ENCODE measurements around the gene TSR3.

The TSR3 gene

DNA sequence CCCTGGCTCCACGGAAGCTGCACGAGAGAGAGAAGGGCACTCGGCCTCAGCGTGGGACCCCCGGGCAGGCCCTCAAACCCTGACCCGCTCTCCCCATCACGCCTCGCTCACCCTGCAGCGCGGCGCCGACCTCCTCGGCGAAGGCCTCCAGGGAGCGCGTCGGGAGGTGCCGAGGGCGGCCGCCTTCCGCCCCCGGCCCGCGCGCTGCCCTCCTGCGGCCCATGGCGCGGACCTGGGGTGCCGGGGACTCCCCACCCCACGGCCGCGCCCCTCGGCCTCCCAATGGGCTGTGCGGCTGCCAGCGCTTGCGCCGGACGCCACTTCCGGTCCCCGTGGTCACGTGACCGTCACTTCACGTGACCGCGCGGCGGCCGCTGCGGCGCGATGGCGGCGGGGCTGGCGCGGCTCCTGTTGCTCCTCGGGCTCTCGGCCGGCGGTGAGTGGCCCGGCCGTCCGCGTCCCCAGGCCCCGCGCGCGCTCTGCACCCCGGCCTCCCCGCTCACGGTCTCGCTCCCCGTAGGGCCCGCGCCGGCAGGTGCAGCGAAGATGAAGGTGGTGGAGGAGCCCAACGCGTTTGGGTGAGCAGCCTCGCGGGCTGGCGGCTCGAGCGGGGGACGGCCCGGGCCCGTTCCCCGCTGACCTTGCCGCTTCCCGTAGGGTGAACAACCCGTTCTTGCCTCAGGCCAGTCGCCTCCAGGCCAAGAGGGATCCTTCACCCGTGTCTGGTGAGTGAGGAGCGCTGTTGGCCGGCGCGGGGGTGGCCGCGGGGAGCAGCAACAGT, at the start of gene TSR3, which contains the start of gene GNPTG:
Gene TSR3, minus strand, starts transcription at position 297 of the 781 bp plus-strand sequence. Its CDS starts 74 bp downstream, at position 223.
Gene GNPTG, plus strand, starts transcription at position 350 of the 781 bp plus-strand sequence. Its CDS starts 35 bp downstream, at position 385.
- H3K9me3 ChIP-seq, result no peaks in the 10 kb centered on the region
- in situ Hi-C loops (cut with MboI; ENCODE audit: low sequenced_read_pairs), result no loop called here
- H3K4me3 ChIP-seq, result peak within 1 kb of the TSS; percentile 64
- peaks cover 14% of the 10 kb centered on the region for H3K36me3 ChIP-seq (replicated peaks)
- peak; percentile 49 to 83 for DNase-seq (ENCODE audit: low spot score in 2 of 2)
- H3K27me3 ChIP-seq (ENCODE audit: low read depth), result no peaks in the 10 kb centered on the region
- peaks cover 4% of the 10 kb centered on the region; the same call in 1 of the 2 replicates for H3K4me1 ChIP-seq

DNA sequence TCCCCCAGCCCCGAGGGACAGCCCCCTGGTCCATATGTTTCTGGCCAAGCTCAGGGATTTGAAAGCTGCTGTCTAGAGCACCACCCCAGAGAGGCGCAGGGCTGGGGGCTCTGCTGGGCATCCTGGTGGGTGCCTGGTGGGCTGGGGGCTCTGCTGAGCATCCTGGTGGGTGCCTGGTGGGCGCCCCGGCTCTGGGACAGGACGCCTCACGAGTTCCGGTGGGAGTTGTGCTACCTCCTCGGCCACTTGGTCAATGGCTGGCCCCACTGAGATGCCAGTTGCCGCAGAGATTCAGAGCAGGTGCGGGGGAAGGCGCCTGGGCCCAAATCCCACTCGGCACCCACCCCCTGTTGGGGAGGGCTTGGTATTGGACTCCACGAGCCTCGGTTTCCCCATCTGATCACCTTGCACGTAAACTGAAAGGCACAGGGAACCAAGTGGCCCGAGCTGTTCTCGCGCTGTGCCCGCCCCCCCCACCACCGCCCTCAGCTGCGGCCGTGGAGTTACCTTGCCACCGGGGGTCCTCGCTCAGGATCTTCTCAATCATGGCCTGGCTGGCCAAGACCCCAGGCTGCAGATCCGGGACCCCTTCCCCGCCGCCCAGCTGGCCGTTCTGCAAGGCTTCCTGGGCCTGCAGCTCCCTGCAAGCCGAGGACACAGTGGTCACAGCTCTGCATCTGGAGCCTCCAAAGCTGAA, 49.5 kb upstream of the TSR3 start:
- Histone ChIP-seq H3K4me3 (no peak overlapping the region), H3K9me3 (no peaks in the 10 kb centered on the region), H3K4me1 (no peaks in the 10 kb centered on the region), H3K27me3 (ENCODE audit: low read depth) (no peaks in the 10 kb centered on the region), H3K36me3 (replicated peaks) (no peaks in the 10 kb centered on the region; the same call in 1 of the 2 replicates)
- DNase-seq (ENCODE audit: low spot score in 2 of 2), result no peak
- in situ Hi-C loops (cut with MboI; ENCODE audit: low sequenced_read_pairs), result no loop called here

DNA sequence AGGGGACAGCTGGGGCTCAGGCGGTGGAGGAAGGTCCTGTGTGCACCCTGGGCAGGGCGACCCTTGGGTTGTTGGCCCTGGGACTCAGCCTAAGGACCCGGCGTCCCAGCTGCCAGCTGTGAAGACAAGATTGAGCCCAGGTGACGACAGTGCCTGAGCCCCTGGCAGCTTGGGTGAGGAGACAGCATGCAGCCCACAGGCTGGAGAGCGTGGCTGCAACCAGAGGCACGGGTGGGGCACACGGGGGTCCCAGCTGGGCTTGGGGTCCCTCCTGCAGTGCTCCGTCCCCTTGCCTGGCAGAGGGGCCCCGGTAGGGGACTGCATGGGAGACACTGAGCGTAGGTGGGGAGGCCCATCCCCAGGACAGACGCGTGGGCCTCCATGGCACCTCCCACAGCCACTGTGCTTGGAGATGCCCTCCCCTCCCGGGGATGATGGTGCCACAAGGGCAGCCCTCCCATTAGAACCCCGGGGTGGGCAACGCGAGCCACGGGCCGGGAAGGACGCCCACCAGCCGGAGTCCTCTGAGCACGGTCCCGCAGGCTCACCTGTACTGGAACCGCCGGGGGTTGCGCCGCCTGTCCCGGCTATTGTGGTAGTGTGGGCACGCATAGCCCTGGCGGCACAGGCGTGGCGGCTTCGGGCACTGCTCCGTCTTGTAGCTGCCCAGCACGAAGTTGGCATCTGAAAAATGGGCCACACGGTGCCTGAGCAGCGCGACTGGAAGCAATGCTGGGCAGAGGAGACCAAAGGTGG, 47.3 kb upstream of the TSR3 start:
- no peaks in the 10 kb centered on the region; the same call in 1 of the 2 replicates for H3K36me3 ChIP-seq (replicated peaks)
- no peak for DNase-seq (ENCODE audit: low spot score in 2 of 2)
- H3K4me3 ChIP-seq, result no peak overlapping the region
- H3K4me1 ChIP-seq, result no peaks in the 10 kb centered on the region
- H3K27me3 ChIP-seq (ENCODE audit: low read depth), result no peaks in the 10 kb centered on the region
- no peaks in the 10 kb centered on the region for H3K9me3 ChIP-seq
- in situ Hi-C loops (cut with MboI; ENCODE audit: low sequenced_read_pairs), result no loop called here

DNA sequence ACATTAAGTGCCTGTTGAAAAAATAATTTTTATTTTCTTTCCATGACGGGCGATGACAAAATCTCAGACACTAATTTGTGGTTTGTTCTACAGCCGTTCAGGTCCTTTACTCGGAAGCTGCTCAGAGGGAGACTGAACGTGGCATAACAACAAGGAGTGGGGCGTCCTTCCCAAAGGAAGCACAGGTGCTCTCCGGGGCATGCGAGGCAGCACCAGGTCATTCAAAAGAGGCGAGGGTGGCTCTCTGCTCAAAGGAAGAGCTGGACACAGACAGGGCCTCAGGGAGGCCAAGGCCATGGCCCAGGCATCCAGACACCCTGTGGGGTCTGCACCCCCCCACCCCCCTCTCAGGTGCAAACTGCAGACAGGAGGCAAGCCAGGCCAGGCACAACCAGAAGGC, 46.7 kb upstream of the TSR3 start:
- Histone ChIP-seq H3K4me3 (no peak overlapping the region), H3K36me3 (replicated peaks) (no peaks in the 10 kb centered on the region; the same call in 1 of the 2 replicates), H3K9me3 (no peaks in the 10 kb centered on the region), H3K27me3 (ENCODE audit: low read depth) (no peaks in the 10 kb centered on the region), H3K4me1 (no peaks in the 10 kb centered on the region)
- in situ Hi-C loops (cut with MboI; ENCODE audit: low sequenced_read_pairs), result no loop called here
- no peak for DNase-seq (ENCODE audit: low spot score in 2 of 2)

DNA sequence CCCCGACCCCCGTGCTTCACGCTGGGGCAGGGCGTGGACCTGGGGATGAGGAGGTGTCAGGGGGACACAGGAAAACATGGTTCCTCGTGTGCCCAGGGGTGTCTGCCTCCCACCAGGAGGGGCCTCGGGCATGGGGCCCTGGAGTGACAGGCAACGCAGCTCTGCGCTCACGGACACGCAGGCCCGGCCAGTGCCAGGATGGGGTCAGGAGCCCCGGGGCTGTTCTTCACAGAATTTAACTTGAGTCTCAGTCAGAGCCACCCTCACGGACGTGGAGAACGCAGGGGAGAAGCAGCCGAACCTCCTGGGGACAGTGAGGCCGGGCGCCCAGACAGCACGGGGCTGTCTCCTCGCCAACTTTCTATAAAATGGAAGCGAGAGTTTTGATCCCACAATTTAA, 46.1 kb upstream of the TSR3 start:
- DNase-seq (ENCODE audit: low spot score in 2 of 2), result no peak
- no peak overlapping the region for H3K4me3 ChIP-seq
- in situ Hi-C loops (cut with MboI; ENCODE audit: low sequenced_read_pairs), result no loop called here

DNA sequence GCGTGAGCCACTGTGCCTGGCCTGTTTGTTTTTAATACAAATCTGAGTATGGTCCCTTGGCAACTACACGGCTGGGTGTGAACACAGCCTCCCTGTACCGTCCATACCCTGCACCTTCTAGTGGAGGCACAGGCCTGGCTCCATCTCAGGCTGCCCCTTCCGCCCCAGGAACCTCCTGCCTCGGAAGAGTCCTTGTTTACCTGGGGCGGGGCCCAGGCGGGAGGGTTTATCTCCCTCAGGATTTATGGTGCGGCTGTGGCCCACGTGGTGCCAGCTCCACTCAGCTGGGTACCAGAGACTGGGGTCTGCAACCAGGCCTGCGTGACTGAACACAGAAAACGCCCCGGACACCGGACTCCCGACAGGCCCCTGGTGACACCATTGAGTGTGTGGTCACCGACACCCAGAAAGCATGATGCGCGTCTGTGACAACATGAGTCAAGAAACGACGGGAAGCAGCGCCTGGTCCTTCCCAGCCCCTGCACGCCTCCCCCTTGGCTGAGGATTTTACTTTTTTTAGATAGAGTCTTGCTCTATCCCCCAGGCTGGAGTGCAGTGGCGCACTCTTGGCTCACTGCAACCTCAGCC, 43.9 kb upstream of the TSR3 start:
- Histone ChIP-seq H3K4me1 (no peaks in the 10 kb centered on the region), H3K9me3 (no peaks in the 10 kb centered on the region), H3K4me3 (no peak overlapping the region), H3K27me3 (ENCODE audit: low read depth) (no peaks in the 10 kb centered on the region), H3K36me3 (replicated peaks) (no peaks in the 10 kb centered on the region)
- in situ Hi-C loops (cut with MboI; ENCODE audit: low sequenced_read_pairs), result no loop called here
- no peak for DNase-seq (ENCODE audit: low spot score in 2 of 2)

More for the DNA sequence above, 46.1 kb upstream of the TSR3 start:
- H3K27me3 ChIP-seq (ENCODE audit: low read depth), result no peaks in the 10 kb centered on the region
- no peaks in the 10 kb centered on the region for H3K4me1 ChIP-seq
- H3K9me3 ChIP-seq, result no peaks in the 10 kb centered on the region
- no peaks in the 10 kb centered on the region; the same call in 1 of the 2 replicates for H3K36me3 ChIP-seq (replicated peaks)

DNA sequence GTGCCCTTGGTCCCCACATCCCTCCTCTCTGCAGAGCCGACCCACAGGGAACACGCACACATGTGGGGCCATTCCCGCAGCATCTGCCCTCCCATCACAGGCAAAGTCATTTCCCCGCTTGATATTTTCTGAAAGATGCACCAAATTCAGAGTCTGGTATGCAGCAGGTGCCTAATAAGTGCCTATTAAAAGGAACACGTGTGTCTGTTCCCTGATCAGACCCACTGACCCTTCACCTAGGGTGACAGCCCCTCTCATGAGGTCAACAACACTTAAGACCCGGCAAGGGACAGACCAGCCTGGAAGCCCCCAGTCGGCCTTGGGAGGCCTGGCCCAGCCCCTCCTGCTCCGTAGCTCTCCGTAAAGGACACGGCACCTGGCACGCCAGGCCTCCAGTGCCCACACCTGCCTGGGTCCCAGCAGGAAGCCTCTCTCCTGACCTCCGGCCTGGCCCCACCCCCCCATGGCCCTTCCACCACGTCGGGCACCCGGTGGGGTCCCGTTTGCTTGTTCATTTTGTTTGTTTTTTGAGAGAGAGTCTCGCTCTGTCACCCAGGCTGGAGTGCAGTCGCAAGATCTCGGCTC, 42.8 kb upstream of the TSR3 start:
- Histone ChIP-seq H3K36me3 (replicated peaks) (no peaks in the 10 kb centered on the region), H3K27me3 (ENCODE audit: low read depth) (no peaks in the 10 kb centered on the region), H3K4me3 (no peak overlapping the region), H3K4me1 (no peaks in the 10 kb centered on the region), H3K9me3 (no peaks in the 10 kb centered on the region)
- DNase-seq (ENCODE audit: low spot score in 2 of 2), result no peak
- in situ Hi-C loops (cut with MboI; ENCODE audit: low sequenced_read_pairs), result no loop called here

DNA sequence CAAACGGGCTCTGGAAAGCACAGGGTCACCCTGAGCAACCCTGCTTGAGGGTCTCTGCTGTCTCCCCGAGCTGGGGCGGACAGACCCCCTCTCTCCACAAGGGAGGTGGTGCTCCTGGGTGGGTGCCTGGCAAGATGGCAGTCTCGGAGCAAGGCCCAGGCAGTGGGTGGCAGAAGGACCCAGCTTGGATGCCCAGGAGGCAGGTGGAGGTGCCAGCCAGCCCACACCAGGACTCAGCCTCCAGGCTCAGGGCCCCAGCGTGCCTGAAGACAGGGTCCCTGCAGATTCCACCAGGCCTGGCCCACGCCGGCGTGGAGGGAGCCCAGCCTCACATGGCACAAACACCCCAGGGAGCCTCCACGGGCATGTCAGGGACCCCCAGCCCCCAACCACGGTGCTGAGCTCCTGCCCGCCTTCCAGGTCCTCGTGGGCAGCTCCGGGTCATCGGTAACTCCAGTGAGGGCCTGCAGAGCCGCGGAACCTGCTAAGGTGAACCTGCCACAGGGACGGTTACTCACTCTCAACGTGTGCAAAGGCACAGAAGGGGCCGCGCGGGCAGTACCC, 42.0 kb upstream of the TSR3 start:
- H3K4me3 ChIP-seq, result no peak overlapping the region
- no peaks in the 10 kb centered on the region for H3K4me1 ChIP-seq
- no peak for DNase-seq (ENCODE audit: low spot score in 2 of 2)
- in situ Hi-C loops (cut with MboI; ENCODE audit: low sequenced_read_pairs), result no loop called here
- no peaks in the 10 kb centered on the region for H3K9me3 ChIP-seq
- no peaks in the 10 kb centered on the region for H3K27me3 ChIP-seq (ENCODE audit: low read depth)
- H3K36me3 ChIP-seq (replicated peaks), result no peaks in the 10 kb centered on the region

DNA sequence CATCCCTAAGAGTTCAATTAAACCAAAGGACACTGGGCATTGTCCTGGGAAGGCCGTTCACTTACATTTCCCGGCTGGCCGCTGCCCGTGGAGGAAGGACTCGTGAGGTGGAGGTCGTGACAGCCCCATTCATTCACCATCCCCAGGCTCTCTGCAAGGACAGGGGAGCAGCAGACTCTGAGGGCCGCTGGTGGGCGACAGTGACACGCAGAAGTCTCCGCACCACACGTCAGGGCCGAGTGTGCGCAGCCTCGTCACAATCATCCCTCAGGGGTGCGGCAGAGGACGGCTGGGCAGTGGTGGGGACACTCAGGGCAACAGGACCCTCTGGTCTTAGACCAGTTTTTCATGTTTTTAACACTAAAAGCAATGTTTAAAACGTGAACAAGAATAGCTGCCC, 41.1 kb upstream of the TSR3 start:
- H3K36me3 ChIP-seq (replicated peaks), result no peaks in the 10 kb centered on the region
- no peak for DNase-seq (ENCODE audit: low spot score in 2 of 2)
- no peaks in the 10 kb centered on the region for H3K4me1 ChIP-seq
- H3K27me3 ChIP-seq (ENCODE audit: low read depth), result no peaks in the 10 kb centered on the region
- no peak overlapping the region for H3K4me3 ChIP-seq
- H3K9me3 ChIP-seq, result no peaks in the 10 kb centered on the region
- in situ Hi-C loops (cut with MboI; ENCODE audit: low sequenced_read_pairs), result no loop called here

DNA sequence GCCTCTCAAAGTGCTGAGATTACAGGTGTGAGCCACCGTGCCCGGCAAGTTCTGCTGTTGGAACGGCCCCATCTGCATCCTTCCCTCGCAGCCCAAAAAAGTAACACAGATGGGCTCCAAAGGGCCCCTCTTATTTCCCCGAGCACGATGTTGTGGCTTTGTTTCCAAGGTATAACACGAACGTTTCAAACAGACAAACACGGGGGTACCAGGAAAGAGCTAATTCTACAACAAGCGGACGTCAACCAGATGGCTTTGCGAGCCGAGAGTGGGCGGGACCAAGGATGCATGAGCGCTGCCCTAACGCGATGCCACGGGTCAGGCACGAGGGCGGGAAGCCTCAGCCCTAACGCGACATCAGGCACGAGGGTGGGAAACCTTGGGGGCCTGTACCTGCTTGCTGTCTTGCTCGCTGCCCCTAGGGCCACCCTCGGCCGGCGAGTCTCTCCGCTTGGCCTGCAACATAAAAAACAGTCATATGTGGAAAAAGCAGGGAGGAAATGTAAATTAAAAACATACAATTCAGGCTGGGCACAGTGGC, 38.6 kb upstream of the TSR3 start:
- Histone ChIP-seq H3K36me3 (replicated peaks) (no peaks in the 10 kb centered on the region), H3K4me3 (no peak overlapping the region), H3K27me3 (ENCODE audit: low read depth) (no peaks in the 10 kb centered on the region), H3K4me1 (no peaks in the 10 kb centered on the region), H3K9me3 (no peaks in the 10 kb centered on the region)
- DNase-seq (ENCODE audit: low spot score in 2 of 2), result no peak
- in situ Hi-C loops (cut with MboI; ENCODE audit: low sequenced_read_pairs), result no loop called here

DNA sequence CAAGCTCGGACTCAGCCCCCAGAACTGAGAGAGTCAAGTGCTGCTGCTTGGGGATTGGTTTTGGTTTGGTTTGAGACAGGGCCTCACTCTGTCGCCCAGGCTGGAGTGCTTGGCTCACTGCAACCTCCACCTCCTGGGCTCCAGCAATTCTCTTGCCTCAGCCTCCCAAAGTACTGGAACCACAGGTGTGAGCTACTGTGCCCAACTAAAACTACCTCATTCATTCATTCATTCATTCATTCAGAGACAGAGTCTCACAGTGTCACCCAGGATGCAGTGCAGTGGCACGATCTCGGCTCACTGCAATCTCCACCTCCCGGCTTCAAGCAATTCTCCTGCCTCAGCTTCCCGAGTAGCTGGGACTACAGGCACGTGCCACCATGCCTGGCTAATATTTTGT, 38.1 kb upstream of the TSR3 start:
- in situ Hi-C loops (cut with MboI; ENCODE audit: low sequenced_read_pairs), result no loop called here
- no peaks in the 10 kb centered on the region for H3K4me1 ChIP-seq
- DNase-seq (ENCODE audit: low spot score in 2 of 2), result no peak
- H3K4me3 ChIP-seq, result no peak overlapping the region
- no peaks in the 10 kb centered on the region for H3K36me3 ChIP-seq (replicated peaks)
- no peaks in the 10 kb centered on the region for H3K27me3 ChIP-seq (ENCODE audit: low read depth)
- H3K9me3 ChIP-seq, result no peaks in the 10 kb centered on the region

DNA sequence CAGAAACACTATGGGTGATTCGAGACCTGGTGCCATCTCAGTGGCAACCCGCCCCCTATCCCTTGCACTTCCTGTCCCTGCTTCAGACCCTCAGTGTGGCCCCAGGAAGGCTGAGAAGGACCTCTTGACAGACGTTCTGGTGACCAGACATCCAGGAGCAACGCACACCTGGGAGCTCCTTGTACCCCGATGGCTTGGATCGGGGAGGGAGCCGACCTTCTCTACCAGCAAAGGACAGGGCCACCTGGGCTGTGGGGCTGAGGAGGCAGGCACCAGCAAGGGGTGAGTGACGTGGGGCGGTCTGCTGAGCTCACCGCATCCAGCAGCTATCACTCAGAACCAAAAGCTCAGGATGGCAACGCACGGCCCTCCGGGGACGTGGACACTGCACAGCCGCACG, 35.7 kb upstream of the TSR3 start:
- no peak for DNase-seq (ENCODE audit: low spot score in 2 of 2)
- no peaks in the 10 kb centered on the region for H3K27me3 ChIP-seq (ENCODE audit: low read depth)
- H3K36me3 ChIP-seq (replicated peaks), result no peaks in the 10 kb centered on the region
- H3K4me3 ChIP-seq, result no peak overlapping the region
- in situ Hi-C loops (cut with MboI; ENCODE audit: low sequenced_read_pairs), result no loop called here
- no peaks in the 10 kb centered on the region for H3K4me1 ChIP-seq
- H3K9me3 ChIP-seq, result no peaks in the 10 kb centered on the region

DNA sequence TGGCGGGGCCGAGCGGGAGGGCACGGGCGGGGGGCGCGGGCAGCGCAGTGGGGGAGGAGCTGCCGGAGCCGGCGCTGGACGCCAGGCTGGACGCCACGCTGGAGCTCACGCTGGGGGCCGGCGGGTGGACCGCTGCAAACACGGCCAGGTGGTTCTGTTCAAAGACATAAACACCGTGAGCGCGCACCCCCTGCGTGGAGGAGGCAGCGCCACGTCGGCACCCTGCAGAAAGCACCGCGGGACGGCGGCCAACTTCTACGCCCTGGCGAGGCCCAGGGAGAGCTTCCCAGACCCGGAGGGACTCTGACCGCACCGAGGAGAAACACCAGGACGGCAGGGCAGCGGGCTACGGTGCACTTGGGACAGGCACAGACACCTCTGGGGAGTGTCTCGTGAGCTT, 33.6 kb upstream of the TSR3 start:
- H3K4me1 ChIP-seq, result no peaks in the 10 kb centered on the region
- no peaks in the 10 kb centered on the region for H3K27me3 ChIP-seq (ENCODE audit: low read depth)
- no peak overlapping the region for H3K4me3 ChIP-seq
- DNase-seq (ENCODE audit: low spot score in 2 of 2), result no peak
- in situ Hi-C loops (cut with MboI; ENCODE audit: low sequenced_read_pairs), result no loop called here
- H3K9me3 ChIP-seq, result no peaks in the 10 kb centered on the region
- no peaks in the 10 kb centered on the region for H3K36me3 ChIP-seq (replicated peaks)

Data from HAP-1 (cell line).